Measurements from ENCODE around the gene PTPRD.

- TF ChIP-seq CTCF (conservative IDR thresholded peaks at IDR 0.05; ENCODE audit: low read depth, low read length), result no peak
- no peak for TF ChIP-seq EZH2 (IDR thresholded peaks at IDR 0.05; ENCODE audit: borderline replicate concordance, low read depth, low read length, poor library complexity, severe bottlenecking)
These were observed 464.0 kb downstream of the PTPRD start for GRCh38 chr9:10148796-10149195.
